T-helper 2 cell treated with Interferon-gamma antibody and Interleukin-4, amounts not matched to agents 5 μg/mL and 100 μg/mL, for 36 hours (primary cell): ENCODE data around the gene ABCB8.

Experiments used
- DNase-seq: peaks from one replicate; pipeline ENCODE4 v3.0.0; 2021; ENCODE audit warnings: low spot score
- H3K27ac Mint-ChIP-seq: one replicate; pipeline ENCODE4 v1.8.0; 2021; ENCODE audit warnings: mild to moderate bottlenecking, mixed read lengths
- H3K27me3 Mint-ChIP-seq: one replicate; pipeline ENCODE4 v1.8.0; 2021; ENCODE audit warnings: low read depth, mixed read lengths
- H3K36me3 Mint-ChIP-seq: one replicate; pipeline ENCODE4 v1.8.0; 2021; ENCODE audit warnings: low read depth, mixed read lengths
- H3K4me1 Mint-ChIP-seq: one replicate; pipeline ENCODE4 v1.8.0; 2021; ENCODE audit warnings: low read depth, mixed read lengths
- H3K4me3 Mint-ChIP-seq: one replicate; pipeline ENCODE4 v1.8.0; 2022; ENCODE audit warnings: mild to moderate bottlenecking, moderate library complexity, mixed read lengths
- H3K9me3 Mint-ChIP-seq: one replicate; pipeline ENCODE4 v1.8.0; 2021; ENCODE audit warnings: mixed read lengths

Gene ABCB8

DNA sequence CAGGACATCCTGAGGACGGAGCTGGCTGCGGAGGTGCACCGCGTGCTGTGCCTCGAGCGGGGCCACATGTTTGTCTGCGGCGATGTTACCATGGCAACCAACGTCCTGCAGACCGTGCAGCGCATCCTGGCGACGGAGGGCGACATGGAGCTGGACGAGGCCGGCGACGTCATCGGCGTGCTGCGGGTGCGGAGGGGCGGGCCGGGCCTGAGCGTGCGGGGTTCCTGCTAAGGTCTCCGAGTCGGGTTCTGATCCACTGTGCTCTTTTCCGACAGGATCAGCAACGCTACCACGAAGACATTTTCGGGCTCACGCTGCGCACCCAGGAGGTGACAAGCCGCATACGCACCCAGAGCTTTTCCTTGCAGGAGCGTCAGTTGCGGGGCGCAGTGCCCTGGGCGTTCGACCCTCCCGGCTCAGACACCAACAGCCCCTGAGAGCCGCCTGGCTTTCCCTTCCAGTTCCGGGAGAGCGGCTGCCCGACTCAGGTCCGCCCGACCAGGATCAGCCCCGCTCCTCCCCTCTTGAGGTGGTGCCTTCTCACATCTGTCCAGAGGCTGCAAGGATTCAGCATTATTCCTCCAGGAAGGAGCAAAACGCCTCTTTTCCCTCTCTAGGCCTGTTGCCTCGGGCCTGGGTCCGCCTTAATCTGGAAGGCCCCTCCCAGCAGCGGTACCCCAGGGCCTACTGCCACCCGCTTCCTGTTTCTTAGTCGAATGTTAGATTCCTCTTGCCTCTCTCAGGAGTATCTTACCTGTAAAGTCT lies 14.3 kb upstream of the ABCB8 start:
- peak overlapping the region; percentile 84 for H3K4me3 Mint-ChIP-seq
- H3K36me3 Mint-ChIP-seq: peaks cover 21% of the 10 kb centered on the region
- H3K27me3 Mint-ChIP-seq: peaks cover 13% of the 10 kb centered on the region
- H3K4me1 Mint-ChIP-seq: peaks cover 61% of the 10 kb centered on the region
- DNase-seq: peak; percentile 85
- peak overlapping the region; percentile 93 for H3K27ac Mint-ChIP-seq
- no peaks in the 10 kb centered on the region for H3K9me3 Mint-ChIP-seq

DNA sequence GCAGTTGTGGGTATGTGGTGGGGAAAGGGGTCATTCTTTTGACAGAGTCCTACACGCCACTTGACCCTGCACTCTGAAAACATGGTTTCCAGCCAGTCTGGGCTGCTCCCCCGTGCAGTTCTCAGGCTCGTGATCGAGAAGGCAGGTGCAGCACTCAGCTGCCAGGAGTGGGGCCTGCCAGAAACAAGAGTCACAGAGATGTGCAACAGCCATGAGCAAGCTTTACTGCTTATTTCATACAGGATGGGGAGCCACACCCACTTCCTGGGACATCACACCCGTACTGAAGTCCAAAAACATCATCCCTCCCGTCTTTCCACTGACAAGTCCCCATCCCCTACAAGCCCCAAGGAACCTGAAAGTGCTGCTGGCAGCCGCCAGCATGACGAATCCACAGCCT lies 13.3 kb upstream of the ABCB8 start:
- no peaks in the 10 kb centered on the region for H3K9me3 Mint-ChIP-seq
- peaks cover 21% of the 10 kb centered on the region for H3K27me3 Mint-ChIP-seq
- DNase-seq: peak; percentile 14
- H3K4me1 Mint-ChIP-seq: peaks cover 63% of the 10 kb centered on the region
- peaks cover 21% of the 10 kb centered on the region for H3K36me3 Mint-ChIP-seq
- peak overlapping the region; percentile 84 for H3K4me3 Mint-ChIP-seq
- H3K27ac Mint-ChIP-seq: peak overlapping the region; percentile 93

GRCh38 chr7:151015967-151016366 lies 12.3 kb upstream of the ABCB8 start:
- DNase-seq: no peak
- Mint-ChIP-seq H3K36me3 (peaks cover 21% of the 10 kb centered on the region), H3K4me3 (no peak overlapping the region), H3K27me3 (peaks cover 31% of the 10 kb centered on the region), H3K4me1 (peaks cover 56% of the 10 kb centered on the region), H3K9me3 (no peaks in the 10 kb centered on the region), H3K27ac (peak overlapping the region; percentile 66)

GRCh38 chr7:151016505-151016904 lies 11.7 kb upstream of the ABCB8 start:
- DNase-seq: no peak
- peaks cover 52% of the 10 kb centered on the region for H3K4me1 Mint-ChIP-seq
- H3K27ac Mint-ChIP-seq: peak overlapping the region; percentile 66
- peaks cover 35% of the 10 kb centered on the region for H3K27me3 Mint-ChIP-seq
- peak overlapping the region; percentile 29 for H3K4me3 Mint-ChIP-seq
- H3K36me3 Mint-ChIP-seq: peaks cover 21% of the 10 kb centered on the region
- no peaks in the 10 kb centered on the region for H3K9me3 Mint-ChIP-seq

DNA sequence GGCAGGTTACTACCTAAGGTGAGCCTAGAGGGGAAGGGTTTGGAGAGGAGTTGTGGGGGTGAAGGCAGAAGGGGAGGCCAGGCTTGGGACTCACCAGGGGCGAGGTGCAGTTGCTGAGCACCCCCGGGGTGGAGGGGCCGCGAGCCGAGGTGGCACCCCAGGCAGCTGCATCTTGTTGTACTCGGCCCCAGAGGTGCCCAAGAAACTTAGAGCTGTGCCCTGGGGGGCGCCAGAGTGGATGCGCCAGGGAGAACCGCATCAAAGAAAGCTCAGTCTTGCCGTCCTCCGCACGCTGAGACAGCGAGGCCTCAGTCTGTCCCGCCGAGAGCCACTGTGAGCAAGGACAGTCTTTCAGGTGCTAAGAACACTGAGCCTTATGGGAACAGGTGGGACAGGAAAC lies 11.3 kb upstream of the ABCB8 start:
- Mint-ChIP-seq H3K9me3 (no peaks in the 10 kb centered on the region), H3K27ac (peak overlapping the region; percentile 68), H3K4me1 (peaks cover 47% of the 10 kb centered on the region), H3K36me3 (peaks cover 18% of the 10 kb centered on the region), H3K4me3 (peak overlapping the region; percentile 79), H3K27me3 (peaks cover 35% of the 10 kb centered on the region)
- no peak for DNase-seq

GRCh38 chr7:151017370-151017952 lies 10.8 kb upstream of the ABCB8 start:
- Mint-ChIP-seq H3K9me3 (no peaks in the 10 kb centered on the region), H3K4me1 (peaks cover 43% of the 10 kb centered on the region), H3K27ac (peak overlapping the region; percentile 68)

DNA sequence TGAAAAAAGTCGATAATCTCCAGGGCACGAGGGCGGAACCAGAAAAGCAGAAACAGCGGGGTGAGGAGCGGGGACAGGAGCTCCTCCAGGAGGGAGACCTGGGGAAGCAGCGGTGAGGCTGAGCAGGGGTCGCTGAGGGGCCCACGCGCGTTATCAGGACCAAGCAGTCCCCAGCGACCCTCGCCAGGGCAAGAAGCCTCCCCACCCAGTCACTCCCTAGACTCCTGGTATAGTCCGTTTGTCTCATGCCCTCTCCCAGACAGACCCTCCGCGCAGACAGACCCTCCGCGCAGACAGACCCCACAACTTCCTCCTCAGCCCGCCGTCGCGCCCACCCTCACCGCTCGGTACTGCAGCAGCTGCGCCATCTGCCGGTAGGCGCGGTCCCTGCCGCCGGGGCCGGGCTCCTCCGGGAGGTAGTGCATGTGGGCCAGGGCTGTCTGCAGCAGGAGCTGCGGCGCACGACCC lies 10.3 kb upstream of the ABCB8 start:
- Mint-ChIP-seq H3K27me3 (peaks cover 35% of the 10 kb centered on the region), H3K27ac (peak overlapping the region; percentile 78), H3K9me3 (no peaks in the 10 kb centered on the region), H3K4me1 (peaks cover 39% of the 10 kb centered on the region), H3K36me3 (peaks cover 12% of the 10 kb centered on the region), H3K4me3 (peak overlapping the region; percentile 79)
- peak; percentile 71 for DNase-seq

More at GRCh38 chr7:151017370-151017952, 10.8 kb upstream of the ABCB8 start:
- Mint-ChIP-seq H3K4me3 (peak overlapping the region; percentile 79), H3K27me3 (peaks cover 35% of the 10 kb centered on the region), H3K36me3 (peaks cover 15% of the 10 kb centered on the region)
- DNase-seq: no peak

DNA sequence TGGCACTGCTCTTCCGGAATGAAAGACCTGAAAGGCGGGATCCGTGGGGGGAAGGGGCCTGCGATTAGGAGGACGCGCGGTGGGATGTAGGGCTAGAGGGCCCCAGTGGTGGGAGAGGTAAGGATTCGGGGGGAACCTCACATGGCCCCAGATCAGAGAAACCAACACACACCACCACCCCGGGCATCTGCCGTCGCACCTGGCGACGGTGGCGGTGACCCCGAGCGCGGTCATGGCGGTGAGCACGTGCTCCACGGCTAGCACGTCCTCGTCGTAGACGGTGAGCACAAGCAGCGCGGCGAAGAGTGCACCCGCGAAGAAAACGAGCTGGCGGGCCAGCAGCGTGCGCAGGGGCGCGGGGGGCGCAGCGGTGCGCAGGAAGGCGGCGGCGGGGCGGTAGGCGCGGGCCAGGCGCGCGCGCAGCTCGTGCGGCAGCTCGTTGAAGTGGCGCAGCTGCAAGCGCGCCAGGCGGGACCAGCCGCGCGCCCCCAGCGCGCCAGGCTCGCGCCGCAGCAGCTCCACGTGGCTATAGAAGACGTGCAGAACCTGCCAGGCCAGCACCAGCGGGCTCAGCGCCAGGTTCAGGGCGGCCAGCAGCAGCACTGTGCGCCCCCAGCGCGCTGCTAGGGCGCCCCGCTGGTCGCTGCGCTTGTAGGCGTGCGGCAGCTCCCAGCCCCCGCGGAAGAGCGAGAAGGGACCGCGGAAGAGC lies 9.7 kb upstream of the ABCB8 start:
- Mint-ChIP-seq H3K27me3 (peaks cover 35% of the 10 kb centered on the region), H3K9me3 (no peaks in the 10 kb centered on the region), H3K27ac (peak overlapping the region; percentile 78), H3K4me3 (peak overlapping the region; percentile 79), H3K4me1 (peaks cover 39% of the 10 kb centered on the region), H3K36me3 (peaks cover 12% of the 10 kb centered on the region)
- peak; percentile 25 for DNase-seq

DNA sequence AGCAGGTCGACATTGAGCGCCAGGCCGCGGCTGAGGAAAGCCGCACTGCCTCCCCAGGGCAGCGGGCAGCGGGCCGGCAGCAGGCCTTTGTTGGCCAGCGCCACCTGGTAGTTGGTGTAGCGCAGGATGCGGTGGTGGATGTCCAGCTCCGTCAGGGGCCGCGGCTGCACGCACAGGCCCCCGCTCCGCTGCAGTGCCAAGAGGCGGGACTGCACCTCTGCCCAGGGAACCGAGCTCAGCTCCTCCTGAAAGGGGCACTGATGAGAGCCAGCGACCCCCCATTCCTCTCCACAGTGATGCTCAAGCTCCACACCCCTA lies 9.2 kb upstream of the ABCB8 start:
- Mint-ChIP-seq H3K36me3 (peaks cover 10% of the 10 kb centered on the region), H3K27me3 (peaks cover 35% of the 10 kb centered on the region), H3K4me1 (peaks cover 38% of the 10 kb centered on the region), H3K27ac (peak overlapping the region; percentile 68), H3K9me3 (no peaks in the 10 kb centered on the region), H3K4me3 (peak overlapping the region; percentile 28)
- DNase-seq: no peak

- no peak overlapping the region for H3K4me3 Mint-ChIP-seq
- H3K4me1 Mint-ChIP-seq: peaks cover 28% of the 10 kb centered on the region
- peaks cover 4% of the 10 kb centered on the region for H3K36me3 Mint-ChIP-seq
- no peak overlapping the region for H3K27ac Mint-ChIP-seq
- no peak for DNase-seq
- no peaks in the 10 kb centered on the region for H3K9me3 Mint-ChIP-seq
- H3K27me3 Mint-ChIP-seq: peaks cover 38% of the 10 kb centered on the region
These were observed 8.0 kb upstream of the ABCB8 start for GRCh38 chr7:151020231-151020630.

- no peak for DNase-seq
- Mint-ChIP-seq H3K27me3 (peaks cover 29% of the 10 kb centered on the region), H3K36me3 (peaks cover 1% of the 10 kb centered on the region), H3K9me3 (no peaks in the 10 kb centered on the region), H3K27ac (no peak overlapping the region), H3K4me1 (peaks cover 16% of the 10 kb centered on the region), H3K4me3 (no peak overlapping the region)
These were observed 5.0 kb upstream of the ABCB8 start for GRCh38 chr7:151023232-151023631.

DNA sequence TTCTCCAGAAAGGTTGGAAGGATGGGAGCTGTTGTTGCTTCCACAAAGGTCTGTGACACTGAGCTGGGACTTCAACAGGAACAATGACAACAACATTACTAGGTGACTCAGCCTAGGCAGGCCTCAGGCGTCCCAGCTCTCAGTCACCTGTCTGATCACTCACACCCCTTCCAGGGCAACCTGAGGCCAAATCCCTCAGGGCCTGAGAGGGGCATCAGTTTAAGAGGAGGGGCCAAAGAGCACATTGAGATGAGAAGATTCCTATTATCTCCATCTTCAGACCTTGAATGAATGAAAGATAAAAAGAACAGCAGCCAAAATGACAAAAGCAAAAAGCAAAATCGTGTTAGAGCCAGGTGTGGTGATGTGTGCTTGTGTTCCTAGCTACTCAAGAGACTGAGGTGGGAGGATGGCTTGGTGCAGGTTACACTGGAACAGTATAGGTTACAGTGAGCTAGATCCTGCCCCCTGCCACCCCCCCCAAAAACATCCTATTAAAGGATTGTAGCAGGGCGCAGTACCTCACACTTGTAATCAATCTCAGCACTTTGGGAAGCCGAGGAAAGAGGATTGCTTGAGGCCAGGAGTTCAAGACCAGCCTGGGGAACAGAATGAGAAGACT lies 3.7 kb upstream of the ABCB8 start, which contains the start of gene ATG9B:
ATG9B (minus strand) TSS at position 60 of the 622 bp plus-strand sequence. CDS start 71 bp downstream, outside the sequence.
- Mint-ChIP-seq H3K4me3 (no peak within 1 kb of the TSS), H3K9me3 (no peaks in the 10 kb centered on the region), H3K4me1 (peaks cover 16% of the 10 kb centered on the region), H3K27me3 (peaks cover 20% of the 10 kb centered on the region), H3K27ac (no peak within 1 kb of the TSS), H3K36me3 (peaks cover 2% of the 10 kb centered on the region)
- no peak for DNase-seq

- DNase-seq: no peak
- H3K36me3 Mint-ChIP-seq: peaks cover 2% of the 10 kb centered on the region
- peaks cover 7% of the 10 kb centered on the region for H3K27me3 Mint-ChIP-seq
- no peaks in the 10 kb centered on the region for H3K9me3 Mint-ChIP-seq
- H3K4me1 Mint-ChIP-seq: peaks cover 17% of the 10 kb centered on the region
- peak overlapping the region; percentile 50 for H3K27ac Mint-ChIP-seq
- H3K4me3 Mint-ChIP-seq: no peak overlapping the region
These were observed 2.2 kb upstream of the ABCB8 start for GRCh38 chr7:151025924-151026671.
